ENCODE data around the gene WDR35.

Gene WDR35

GRCh38 chr2:19868701-19869580 lies 121.0 kb downstream of the WDR35 start:
- DNase-seq (ENCODE audit: low spot score), result peak; percentile 80

GRCh38 chr2:19868224-19868623 lies 121.7 kb downstream of the WDR35 start:
- no peak for DNase-seq (ENCODE audit: low spot score)

GRCh38 chr2:19866771-19867170 lies 123.1 kb downstream of the WDR35 start:
- no peak for DNase-seq (ENCODE audit: low spot score)

- DNase-seq (ENCODE audit: low spot score), result no peak
Observed at GRCh38 chr2:19865151-19865550, 124.8 kb downstream of the WDR35 start.

- no peak for DNase-seq (ENCODE audit: low spot score)
Observed at GRCh38 chr2:19864381-19864780, 125.5 kb downstream of the WDR35 start.

DNA sequence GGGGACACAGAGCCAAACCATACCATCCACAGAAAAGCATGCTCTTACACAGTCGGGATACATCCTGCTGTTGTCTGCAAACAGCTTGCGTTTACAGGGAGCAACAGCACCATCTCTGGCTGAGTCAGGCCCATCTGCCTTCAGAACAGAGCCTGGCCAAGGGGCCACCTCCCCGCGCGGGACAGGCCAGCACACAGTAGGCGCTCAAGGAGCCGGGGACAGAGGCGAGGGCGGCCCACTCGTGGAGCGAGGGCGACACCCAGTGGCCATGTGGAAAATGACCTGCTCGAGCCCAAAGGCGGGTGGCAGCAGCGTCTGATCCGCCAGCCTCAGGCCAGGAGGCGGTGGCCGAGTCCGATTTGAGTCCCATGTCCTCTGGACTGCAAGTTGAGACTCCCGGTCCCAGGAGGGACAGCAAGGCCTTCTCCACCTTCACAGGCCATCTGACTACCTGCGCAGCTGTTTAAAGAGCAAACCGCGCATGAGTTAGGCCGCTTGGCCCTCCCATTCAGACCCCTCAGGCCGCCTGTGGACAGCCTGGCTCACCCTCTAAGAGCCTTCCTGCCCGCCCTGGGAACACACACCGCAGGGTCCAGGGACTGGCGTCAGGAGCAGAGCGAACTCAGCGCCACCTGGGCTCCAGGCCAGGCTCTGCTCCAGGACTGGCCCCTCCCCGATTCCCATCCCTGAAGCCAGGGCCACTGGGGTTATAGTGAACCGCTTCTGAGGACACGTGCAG lies 126.4 kb downstream of the WDR35 start:
- peak; percentile 86 for DNase-seq (ENCODE audit: low spot score)

GRCh38 chr2:19861813-19862212 lies 128.1 kb downstream of the WDR35 start:
- no peak for DNase-seq (ENCODE audit: low spot score)

Measured in left forelimb (tissue), 1 donor.